Body of pancreas (tissue), 4 donors: ENCODE data around the gene CCDC182. TPM values are rescaled to one million over a fixed set of nuclear protein-coding genes. Genes with fewer than 3 reads are reported as not detected.

ENCODE experiments used
- ATAC-seq: fragments of 150-250 bp; one replicate; pipeline ENCODE4 v1.9.1; 2016
- DNase-seq, 4 donors: peaks; one replicate each; pipeline ENCODE4 v3.0.0-alpha.2; 2019
- H3K27ac ChIP-seq, 4 donors: fragments of 200-600 bp; sonication (generic); 1 replicate in 3 of 4; 2 replicates in 1 of 4; pipeline versions ENCODE4 v1.5.1 to v1.6.1; 2016 to 2019; ENCODE audit warnings: mild to moderate bottlenecking in 1 of 4, mixed read lengths in 1 of 4, moderate library complexity in 1 of 4
- H3K27me3 ChIP-seq, 2 donors: fragments of 200-600 bp; sonication (generic); one replicate each; pipeline ENCODE4 v1.6.0; 2016; ENCODE audit warnings: mild to moderate bottlenecking in 1 of 2
- H3K36me3 ChIP-seq, 2 donors: fragments of 200-600 bp; sonication (generic); replicated peaks in 1 of 2; 2 replicates each; pipeline ENCODE4 v1.5.1; 2016; ENCODE audit warnings: low read depth in 2 of 2; ENCODE audit not compliant: insufficient read depth in 1 of 2
- H3K4me1 ChIP-seq: fragments of 200-600 bp; sonication (generic); one replicate; pipeline ENCODE4 v1.6.0; 2016
- H3K4me3 ChIP-seq, 2 donors: fragments of 200-600 bp; sonication (generic); 1 replicate in 1 of 2; 2 replicates in 1 of 2; pipeline ENCODE4 v1.5.1; 2016 to 2019
- H3K9me3 ChIP-seq, 3 donors: fragments of 200-600 bp; sonication (generic); 1 replicate in 2 of 3; 2 replicates in 1 of 3; pipeline ENCODE4 v1.5.1; 2016
- CTCF ChIP-seq, 7 experiments: fragments of 450-650 bp in 4 of 7; fragments of 200-600 bp in 3 of 7; sonication (generic) in 3 of 7; IDR thresholded peaks; one replicate each; pipeline ENCODE4 v1.5.1; 2016 to 2019; ENCODE audit warnings: antibody characterized with exemption in 7 of 7
- POLR2A ChIP-seq, 3 donors: fragments of 450-650 bp; IDR thresholded peaks; one replicate each; pipeline ENCODE4 v1.6.1; 2016; ENCODE audit warnings: antibody characterized with exemption in 3 of 3, mild to moderate bottlenecking in 2 of 3
- WGBS, 2 donors: methylation state at CpG; one replicate each; pipeline ENCODE4 v1.1.5; 2017; 5-methylcytosine and 5-hydroxymethylcytosine counted together
- intact Hi-C: fragments of 100-400 bp; cut with DNase I; formaldehyde crosslinking; loops from one replicate; pipeline ENCODE4 v1.15.1; 2023
- total RNA-seq, 2 donors: library from RNA; depleted of rRNA; stranded (reverse); fragments of >200 nt; gene quantifications; one replicate each; pipeline ENCODE4 v1.1.0, GENCODE V29; 2016

Gene CCDC182
- total RNA-seq, 2 donors from 2014 or later, result not detected

- WGBS, 2 donors, result 70 to 77% methylated on average over 5 to 6 of the region's 6 CpGs
- no peak for DNase-seq
Observed at GRCh38 chr17:57755480-57756070, 10.5 kb upstream of the CCDC182 start.

DNA sequence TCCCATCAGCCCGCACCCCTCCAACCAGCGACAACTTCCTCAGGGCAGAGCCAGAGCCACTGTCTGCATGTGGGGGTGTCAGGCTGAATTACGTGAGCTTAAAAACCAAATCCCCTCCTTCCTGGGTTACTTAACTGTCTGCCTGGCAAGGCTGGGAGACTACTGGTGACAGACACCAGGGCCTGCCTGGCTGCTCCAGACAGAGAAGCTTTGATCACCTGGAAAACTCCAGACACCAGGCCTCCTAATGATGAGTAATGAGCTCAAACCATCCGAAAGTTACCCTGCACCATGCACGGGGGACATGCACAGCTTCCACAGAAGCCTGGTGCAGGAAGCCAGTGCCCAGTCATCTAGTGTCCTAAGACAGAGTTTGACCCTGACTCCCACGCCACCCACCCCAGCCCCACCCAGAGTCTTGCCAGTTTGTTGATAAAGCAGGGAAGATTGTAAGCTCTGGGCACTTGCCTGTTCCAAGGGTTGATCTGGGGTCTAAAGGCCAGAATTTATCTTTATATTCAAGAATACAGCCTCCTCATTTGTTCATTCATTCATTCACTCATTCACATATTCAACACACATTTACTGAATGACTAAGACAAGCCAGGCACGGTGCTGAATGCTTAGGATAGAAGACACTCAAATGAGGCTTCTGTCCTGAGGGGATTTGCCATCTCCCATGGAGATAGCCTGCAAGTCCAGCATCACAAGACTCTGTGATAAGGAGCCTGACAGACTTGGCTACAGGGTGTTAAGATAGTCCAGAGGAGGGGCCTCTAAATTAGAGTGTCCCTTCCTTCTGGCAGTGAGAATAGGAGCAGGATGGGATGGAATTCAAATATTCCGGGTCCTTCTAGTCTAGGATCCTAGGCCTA, 7.2 kb upstream of the CCDC182 start:
- Histone ChIP-seq H3K4me1 (peaks cover 10% of the 10 kb centered on the region), H3K36me3 (no peaks in the 10 kb centered on the region), H3K9me3 (no peaks in the 10 kb centered on the region), H3K4me3 (no peak overlapping the region), H3K27me3 (no peaks in the 10 kb centered on the region), H3K27ac (no peak overlapping the region)
- 76 to 81% methylated on average over 8 of the region's 8 CpGs for whole genome bisulfite sequencing, 2 donors
- TF ChIP-seq CTCF (IDR thresholded peaks at IDR 0.05) (no peak), POLR2A (IDR thresholded peaks at IDR 0.05) (no peak)
- intact Hi-C loops, result no loop called here
- ATAC-seq, result no peak
- no peak for DNase-seq

More at GRCh38 chr17:57755480-57756070, 10.5 kb upstream of the CCDC182 start:
- H3K4me1 ChIP-seq, result peaks cover 4% of the 10 kb centered on the region
- H3K9me3 ChIP-seq, result no peaks in the 10 kb centered on the region
- ATAC-seq, result no peak
- no peaks in the 10 kb centered on the region for H3K27me3 ChIP-seq
- intact Hi-C loops, result no loop called here
- H3K4me3 ChIP-seq, result no peak overlapping the region
- no peak for TF ChIP-seq POLR2A (IDR thresholded peaks at IDR 0.05)
- TF ChIP-seq CTCF (IDR thresholded peaks at IDR 0.05), result no peak
- no peak overlapping the region for H3K27ac ChIP-seq
- no peaks in the 10 kb centered on the region for H3K36me3 ChIP-seq

GRCh38 chr17:57751348-57751971, 6.4 kb upstream of the CCDC182 start:
- Histone ChIP-seq H3K9me3 (no peaks in the 10 kb centered on the region), H3K27me3 (no peaks in the 10 kb centered on the region), H3K4me3 (no peak overlapping the region), H3K4me1 (peaks cover 10% of the 10 kb centered on the region), H3K36me3 (no peaks in the 10 kb centered on the region), H3K27ac (no peak overlapping the region)
- TF ChIP-seq CTCF (IDR thresholded peaks at IDR 0.05), result no peak
- TF ChIP-seq POLR2A (IDR thresholded peaks at IDR 0.05), result no peak
- no peak for DNase-seq
- 81 to 96% methylated on average over 8 of the region's 8 CpGs for WGBS, 2 donors
- ATAC-seq, result no peak
- intact Hi-C loops, result no loop called here

- intact Hi-C loops, result no loop called here
- Histone ChIP-seq H3K27ac (no peak overlapping the region), H3K4me1 (peaks cover 10% of the 10 kb centered on the region), H3K9me3 (no peaks in the 10 kb centered on the region), H3K36me3 (no peaks in the 10 kb centered on the region), H3K4me3 (no peak overlapping the region), H3K27me3 (no peaks in the 10 kb centered on the region)
- DNase-seq (peak in 1 of 4 donors; percentile 20), ATAC-seq (no peak)
- WGBS, 2 donors, result 62 to 78% methylated on average over 6 to 8 of the region's 8 CpGs
- no peak for TF ChIP-seq POLR2A (IDR thresholded peaks at IDR 0.05)
- no peak for TF ChIP-seq CTCF (IDR thresholded peaks at IDR 0.05)
Observed at GRCh38 chr17:57750895-57751294, 5.8 kb upstream of the CCDC182 start.
